ENCODE results near the gene LGALS7B.
"Not testable (repeated sequence)": the region's sequence is repeated elsewhere in the genome, so short reads cannot be mapped to it uniquely, and the experiment has no call there.

DNA sequence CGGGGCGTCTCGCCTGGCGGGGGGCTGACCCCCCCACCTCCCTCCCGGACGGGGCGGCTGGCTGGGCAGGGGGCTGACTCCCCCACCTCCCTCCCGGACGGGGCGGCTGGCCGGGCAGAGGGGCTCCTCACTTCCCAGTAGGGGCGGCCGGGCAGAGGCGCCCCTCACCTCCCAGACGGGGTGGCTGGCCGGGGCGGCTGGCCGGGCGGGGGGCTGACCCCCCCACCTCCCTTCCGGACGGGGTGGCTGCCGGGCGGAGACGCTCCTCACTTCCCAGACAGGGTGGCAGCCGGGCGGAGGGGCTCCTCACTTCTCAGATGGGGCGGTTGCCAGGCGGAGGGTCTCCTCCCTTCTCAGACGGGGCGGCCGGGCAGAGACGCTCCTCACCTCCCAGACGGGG lies 8.8 kb downstream of the LGALS7B start:
- TF ChIP-seq, protein P1, sequence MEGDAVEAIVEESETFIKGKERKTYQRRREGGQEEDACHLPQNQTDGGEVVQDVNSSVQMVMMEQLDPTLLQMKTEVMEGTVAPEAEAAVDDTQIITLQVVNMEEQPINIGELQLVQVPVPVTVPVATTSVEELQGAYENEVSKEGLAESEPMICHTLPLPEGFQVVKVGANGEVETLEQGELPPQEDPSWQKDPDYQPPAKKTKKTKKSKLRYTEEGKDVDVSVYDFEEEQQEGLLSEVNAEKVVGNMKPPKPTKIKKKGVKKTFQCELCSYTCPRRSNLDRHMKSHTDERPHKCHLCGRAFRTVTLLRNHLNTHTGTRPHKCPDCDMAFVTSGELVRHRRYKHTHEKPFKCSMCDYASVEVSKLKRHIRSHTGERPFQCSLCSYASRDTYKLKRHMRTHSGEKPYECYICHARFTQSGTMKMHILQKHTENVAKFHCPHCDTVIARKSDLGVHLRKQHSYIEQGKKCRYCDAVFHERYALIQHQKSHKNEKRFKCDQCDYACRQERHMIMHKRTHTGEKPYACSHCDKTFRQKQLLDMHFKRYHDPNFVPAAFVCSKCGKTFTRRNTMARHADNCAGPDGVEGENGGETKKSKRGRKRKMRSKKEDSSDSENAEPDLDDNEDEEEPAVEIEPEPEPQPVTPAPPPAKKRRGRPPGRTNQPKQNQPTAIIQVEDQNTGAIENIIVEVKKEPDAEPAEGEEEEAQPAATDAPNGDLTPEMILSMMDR (conservative IDR thresholded peaks at IDR 0.05; ENCODE audit: low read length): not testable (repeated sequence)
- TF ChIP-seq EZH2phosphoT487 (IDR thresholded peaks at IDR 0.05; ENCODE audit: borderline replicate concordance, low read depth, low read length): not testable (repeated sequence)

Data from OCI-LY7 (cell line).